GM23248 (cell line): ENCODE data around the gene AHSG. TPM values are rescaled to one million over a fixed set of nuclear protein-coding genes. Genes with fewer than 3 reads are reported as not detected.

ENCODE experiments used
- DNase-seq: peaks from one replicate; pipeline ENCODE4 v3.0.0-alpha.2; 2015
- H2AFZ ChIP-seq: fragments of 200-600 bp; sonication (generic); 2 replicates; pipeline ENCODE4 v1.6.1; 2016; ENCODE audit warnings: antibody characterized with exemption
- H3F3A ChIP-seq: fragments of 200-600 bp; sonication (generic); 2 replicates; pipeline ENCODE4 v1.6.1; 2016; ENCODE audit warnings: mild to moderate bottlenecking, antibody characterized with exemption, mixed run types; ENCODE audit not compliant: insufficient read depth
- H3K27ac ChIP-seq: fragments of 200-600 bp; sonication (generic); 2 replicates; pipeline ENCODE4 v1.5.1; 2016; ENCODE audit warnings: mild to moderate bottlenecking
- H3K27me3 ChIP-seq: fragments of 200-600 bp; sonication (generic); replicated peaks from 2 replicates; pipeline ENCODE4 v1.6.1; 2016; ENCODE audit warnings: mild to moderate bottlenecking; ENCODE audit not compliant: insufficient read depth
- H3K36me3 ChIP-seq: fragments of 200-600 bp; sonication (generic); 2 replicates; pipeline ENCODE4 v1.6.1; 2016; ENCODE audit warnings: low read depth, mild to moderate bottlenecking
- H3K4me1 ChIP-seq: fragments of 200-600 bp; sonication (generic); 2 replicates; pipeline ENCODE4 v1.6.1; 2016; ENCODE audit warnings: mild to moderate bottlenecking; ENCODE audit not compliant: insufficient read depth
- H3K4me2 ChIP-seq: fragments of 200-600 bp; sonication (generic); one replicate; pipeline ENCODE4 v1.6.1; 2016; ENCODE audit warnings: mild to moderate bottlenecking; ENCODE audit not compliant: unreplicated experiment
- H3K4me3 ChIP-seq: fragments of 200-600 bp; sonication (generic); 2 replicates; pipeline ENCODE4 v1.5.1; 2016; ENCODE audit warnings: mild to moderate bottlenecking
- H3K79me2 ChIP-seq: fragments of 200-600 bp; sonication (generic); 2 replicates; pipeline ENCODE4 v1.6.1; 2016; ENCODE audit warnings: mild to moderate bottlenecking; ENCODE audit not compliant: insufficient read depth
- H3K9ac ChIP-seq: fragments of 200-600 bp; sonication (generic); 2 replicates; pipeline ENCODE4 v1.6.1; 2016; ENCODE audit warnings: mild to moderate bottlenecking
- H3K9me2 ChIP-seq: fragments of 200-600 bp; sonication (generic); 2 replicates; pipeline ENCODE4 v1.6.1; 2016; ENCODE audit warnings: mixed run types, mild to moderate bottlenecking, moderate library complexity; ENCODE audit not compliant: insufficient read depth
- H3K9me3 ChIP-seq: fragments of 200-600 bp; sonication (generic); one replicate; pipeline ENCODE4 v1.6.1; 2017; ENCODE audit warnings: low read depth
- H4K20me1 ChIP-seq: fragments of 200-600 bp; sonication (generic); 2 replicates; pipeline ENCODE4 v1.6.0; 2016; ENCODE audit not compliant: insufficient read depth
- EZH2 ChIP-seq: fragments of 200-600 bp; sonication (generic); IDR thresholded peaks from 2 replicates; pipeline ENCODE4 v1.6.1; 2018; ENCODE audit warnings: antibody characterized with exemption, mild to moderate bottlenecking; ENCODE audit not compliant: insufficient read depth, poor library complexity, severe bottlenecking
- EZH2phosphoT487 ChIP-seq: fragments of 200-600 bp; sonication (generic); IDR thresholded peaks from 2 replicates; pipeline ENCODE4 v1.6.1; 2018; ENCODE audit warnings: antibody characterized with exemption, moderate library complexity, mild to moderate bottlenecking, low read depth; ENCODE audit not compliant: insufficient read depth
- WGBS, 2 experiments: methylation state at CpG; one replicate each; pipeline ENCODE4 v1.1.6; 2015 to 2017; ENCODE audit warnings: low lambda C conversion rate in 2 of 2, low coverage in 1 of 2; ENCODE audit errors: missing lambda C conversion rate in 2 of 2; 5-methylcytosine and 5-hydroxymethylcytosine counted together
- in situ Hi-C: fragments of 300-500 bp; cut with MboI; formaldehyde crosslinking; loops from 2 replicates; pipeline ENCODE4 v1.15.0; 2020
- polyA plus RNA-seq: library from polyadenylated mRNA; unstranded; fragments of >200 nt; fragmentation: Nextera tagmentation; extraction: Ambion mirVana; gene quantifications from 2 replicates; pipeline ENCODE4 v1.2.1, GENCODE V29; 2016
- total RNA-seq: library from RNA; depleted of rRNA; stranded (reverse); fragments of >200 nt; shearing (Covaris generic); gene quantifications from 2 replicates; pipeline ENCODE4 v1.2.3, GENCODE V29; 2014

AHSG gene
- total and polyA plus RNA-seq, 2 experiments from 2014 or later: not detected

- Histone ChIP-seq H3K27me3 (peaks cover 54% of the 10 kb centered on the region), H3K4me2 (peak overlapping the region; percentile 40), H3K9ac (no peak overlapping the region), H4K20me1 (no peaks in the 10 kb centered on the region), H3K4me3 (no peak overlapping the region), H3K4me1 (no peaks in the 10 kb centered on the region), H3K36me3 (no peaks in the 10 kb centered on the region), H3K27ac (no peak overlapping the region), H3K9me3 (no peaks in the 10 kb centered on the region), H2AFZ (peak overlapping the region; percentile 23; the same call in 1 of the 2 replicates), H3F3A (0 out of 2 replicates have a peak, but pooled peaks cover 10% of the 10 kb centered on the region), H3K9me2 (no peaks in the 10 kb centered on the region), H3K79me2 (no peaks in the 10 kb centered on the region)
- peak; percentile 75 for DNase-seq
- TF ChIP-seq EZH2 (no peak), EZH2phosphoT487 (no peak)
- in situ Hi-C loops: no loop called here
- WGBS, 2 experiments: 3% methylated on average over 9 of the region's 9 CpGs
Measured at GRCh38 chr3:186640473-186640818, 27.6 kb downstream of the AHSG start.

- peak overlapping the region; percentile 23; the same call in 1 of the 2 replicates for H2AFZ ChIP-seq
- no peak for DNase-seq
- peaks cover 54% of the 10 kb centered on the region for H3K27me3 ChIP-seq
- H3K9ac ChIP-seq: no peak overlapping the region
- H3K9me3 ChIP-seq: no peaks in the 10 kb centered on the region
- in situ Hi-C loops: no loop called here
- no peaks in the 10 kb centered on the region for H4K20me1 ChIP-seq
- no peaks in the 10 kb centered on the region for H3K36me3 ChIP-seq
- no peaks in the 10 kb centered on the region for H3K79me2 ChIP-seq
- H3K9me2 ChIP-seq: no peaks in the 10 kb centered on the region
- H3K4me3 ChIP-seq: no peak overlapping the region
- H3K4me1 ChIP-seq: no peaks in the 10 kb centered on the region
- no peak for TF ChIP-seq EZH2phosphoT487
- no peak for TF ChIP-seq EZH2
- H3F3A ChIP-seq: 0 out of 2 replicates have a peak, but pooled peaks cover 10% of the 10 kb centered on the region
- H3K4me2 ChIP-seq: peak overlapping the region; percentile 40
- H3K27ac ChIP-seq: no peak overlapping the region
Measured at GRCh38 chr3:186640929-186641328, 28.1 kb downstream of the AHSG start.

GRCh38 chr3:186642014-186642413, 29.2 kb downstream of the AHSG start:
- Histone ChIP-seq H4K20me1 (no peaks in the 10 kb centered on the region), H3K27me3 (peaks cover 53% of the 10 kb centered on the region), H2AFZ (no peak overlapping the region), H3K4me3 (no peak overlapping the region), H3K36me3 (no peaks in the 10 kb centered on the region), H3K4me2 (no peak overlapping the region), H3K79me2 (no peaks in the 10 kb centered on the region), H3K9me2 (no peaks in the 10 kb centered on the region), H3K9ac (no peak overlapping the region), H3F3A (0 out of 2 replicates have a peak, but pooled peaks cover 10% of the 10 kb centered on the region), H3K4me1 (no peaks in the 10 kb centered on the region), H3K27ac (no peak overlapping the region), H3K9me3 (no peaks in the 10 kb centered on the region)
- in situ Hi-C loops: no loop called here
- WGBS, 2 experiments: 7 to 20% methylated on average over 3 of the region's 3 CpGs
- TF ChIP-seq EZH2phosphoT487 (no peak), EZH2 (no peak)
- DNase-seq: no peak

GRCh38 chr3:186643493-186643892, 30.6 kb downstream of the AHSG start:
- Histone ChIP-seq H3F3A (0 out of 2 replicates have a peak, but pooled peaks cover 10% of the 10 kb centered on the region), H3K9ac (no peak overlapping the region), H3K27ac (no peak overlapping the region), H3K9me2 (no peaks in the 10 kb centered on the region), H4K20me1 (no peaks in the 10 kb centered on the region), H3K9me3 (no peaks in the 10 kb centered on the region), H3K4me2 (no peak overlapping the region), H3K4me3 (no peak overlapping the region), H3K79me2 (no peaks in the 10 kb centered on the region), H3K36me3 (no peaks in the 10 kb centered on the region), H3K4me1 (no peaks in the 10 kb centered on the region), H2AFZ (no peak overlapping the region), H3K27me3 (peaks cover 52% of the 10 kb centered on the region)
- in situ Hi-C loops: no loop called here
- 57% methylated on average over 1 of the region's 1 CpG for WGBS, 2 experiments
- no peak for TF ChIP-seq EZH2
- TF ChIP-seq EZH2phosphoT487: no peak
- no peak for DNase-seq

GRCh38 chr3:186644683-186645082, 31.8 kb downstream of the AHSG start:
- DNase-seq: no peak
- TF ChIP-seq EZH2phosphoT487: no peak
- no peak for TF ChIP-seq EZH2
- WGBS, 2 experiments: 16 to 27% methylated on average over 3 of the region's 3 CpGs
- Histone ChIP-seq H3K36me3 (no peaks in the 10 kb centered on the region), H3K9me2 (no peaks in the 10 kb centered on the region), H2AFZ (no peak overlapping the region), H3K9me3 (no peaks in the 10 kb centered on the region), H3K79me2 (no peaks in the 10 kb centered on the region), H3K4me1 (no peaks in the 10 kb centered on the region), H3K4me3 (no peak overlapping the region), H3K4me2 (no peak overlapping the region), H3K27me3 (peaks cover 45% of the 10 kb centered on the region), H3F3A (0 out of 2 replicates have a peak, but pooled peaks cover 10% of the 10 kb centered on the region), H3K27ac (no peak overlapping the region), H4K20me1 (no peaks in the 10 kb centered on the region), H3K9ac (no peak overlapping the region)
- in situ Hi-C loops: no loop called here
